Measurements from ENCODE around the gene HMCN2. TPM values are rescaled to one million over a fixed set of nuclear protein-coding genes. Genes with fewer than 3 reads are reported as not detected.
A peak's percentile ranks its signal among the peaks of the same experiment; 100 is the strongest.

HMCN2 gene
- polyA plus RNA-seq, 1 donor = 7.5 TPM

GRCh38 chr9:130458027-130458803 lies 192.7 kb downstream of the HMCN2 start:
- no peak for DNase-seq

DNA sequence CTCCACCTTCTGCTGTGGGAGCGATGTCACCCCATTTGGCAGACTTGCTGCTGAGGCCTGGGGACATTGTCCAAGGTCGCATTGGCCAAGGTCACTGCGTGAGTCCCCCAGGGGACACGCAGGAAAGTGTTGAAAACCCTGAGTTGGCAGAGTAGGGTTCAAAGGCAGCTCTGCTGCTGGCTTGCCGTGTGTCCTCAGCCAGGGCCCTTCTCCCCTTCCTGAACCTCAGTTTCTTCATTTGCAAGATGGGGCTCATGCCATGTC lies 193.2 kb downstream of the HMCN2 start:
- DNase-seq = no peak

DNA sequence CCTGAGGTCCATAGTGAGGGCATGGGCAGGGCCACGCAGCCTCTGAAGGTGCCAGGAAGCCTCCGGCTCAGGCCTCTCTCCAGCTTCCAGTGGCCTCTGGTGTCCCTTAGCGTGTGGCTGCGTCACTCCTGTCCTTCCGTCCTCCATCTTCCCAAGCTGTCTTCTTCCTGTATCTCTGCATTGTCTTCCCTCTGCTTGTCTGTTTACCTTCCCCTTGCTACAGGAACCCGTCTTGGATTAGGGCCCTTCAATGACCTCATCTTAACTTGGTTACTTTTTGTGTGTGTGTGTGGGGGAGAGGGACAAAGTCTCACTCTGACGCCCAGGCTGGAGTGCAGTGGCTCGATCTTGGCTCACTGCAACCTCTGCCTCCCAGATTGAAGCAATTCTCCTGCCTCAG lies 193.6 kb downstream of the HMCN2 start:
- no peak for DNase-seq

DNA sequence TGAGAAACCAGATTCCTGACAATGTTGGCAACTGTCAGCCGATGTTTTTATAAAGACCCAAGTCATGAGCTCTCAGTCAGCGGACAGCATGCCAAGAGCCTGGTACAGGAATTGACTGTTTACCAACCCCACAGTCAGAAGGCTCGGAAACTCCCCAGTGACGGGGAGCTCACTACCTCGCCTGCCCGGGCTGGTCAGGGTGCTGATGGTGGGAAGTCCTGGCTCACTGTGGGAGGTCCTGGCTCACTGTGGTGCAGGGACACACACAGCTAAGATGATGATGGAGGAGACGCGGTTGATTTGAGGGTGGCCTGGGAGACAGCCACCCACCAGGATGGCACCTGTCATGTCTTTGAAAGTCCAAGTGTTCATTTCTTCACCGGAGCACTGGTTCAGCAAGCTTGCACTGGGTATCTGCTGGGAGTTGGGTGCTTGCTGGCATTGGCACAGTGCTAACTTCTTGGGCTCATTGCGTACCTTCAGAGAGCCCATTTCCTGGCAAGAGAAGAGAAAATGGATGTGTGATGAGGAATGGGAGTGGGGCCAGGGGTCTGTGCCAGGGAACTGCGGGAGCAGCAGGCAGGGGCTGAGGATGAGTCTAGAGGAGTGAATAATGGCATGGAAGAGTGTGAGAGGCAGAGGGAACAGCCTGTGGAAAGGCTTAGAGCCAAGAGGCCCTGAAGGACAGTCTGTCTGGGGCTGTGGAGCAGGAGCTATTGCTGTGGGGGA lies 194.5 kb downstream of the HMCN2 start:
- no peak for DNase-seq

DNA sequence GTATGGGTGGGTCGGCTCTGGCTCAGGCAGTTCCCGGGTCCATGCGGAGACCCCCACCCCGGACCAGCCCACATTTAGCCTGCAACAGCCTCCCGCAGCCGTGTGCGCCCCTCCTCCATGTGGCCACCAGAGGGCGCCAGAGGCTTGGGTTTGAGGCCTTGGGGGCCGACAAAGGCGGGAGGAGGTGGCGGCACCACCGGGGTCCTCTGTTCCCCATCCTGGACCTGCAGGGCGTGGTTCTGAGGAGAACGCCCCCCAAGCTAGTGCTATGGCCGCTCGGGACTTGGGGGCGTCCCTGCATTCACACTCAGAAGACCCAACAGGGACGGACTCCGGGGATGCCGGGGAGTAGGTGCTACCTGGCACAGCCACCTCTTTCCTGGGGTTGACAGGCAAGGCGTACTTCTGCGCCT lies 195.7 kb downstream of the HMCN2 start:
- DNase-seq = peak; percentile 43

- DNase-seq = no peak
Measured at GRCh38 chr9:130461731-130462130, 196.2 kb downstream of the HMCN2 start.

DNA sequence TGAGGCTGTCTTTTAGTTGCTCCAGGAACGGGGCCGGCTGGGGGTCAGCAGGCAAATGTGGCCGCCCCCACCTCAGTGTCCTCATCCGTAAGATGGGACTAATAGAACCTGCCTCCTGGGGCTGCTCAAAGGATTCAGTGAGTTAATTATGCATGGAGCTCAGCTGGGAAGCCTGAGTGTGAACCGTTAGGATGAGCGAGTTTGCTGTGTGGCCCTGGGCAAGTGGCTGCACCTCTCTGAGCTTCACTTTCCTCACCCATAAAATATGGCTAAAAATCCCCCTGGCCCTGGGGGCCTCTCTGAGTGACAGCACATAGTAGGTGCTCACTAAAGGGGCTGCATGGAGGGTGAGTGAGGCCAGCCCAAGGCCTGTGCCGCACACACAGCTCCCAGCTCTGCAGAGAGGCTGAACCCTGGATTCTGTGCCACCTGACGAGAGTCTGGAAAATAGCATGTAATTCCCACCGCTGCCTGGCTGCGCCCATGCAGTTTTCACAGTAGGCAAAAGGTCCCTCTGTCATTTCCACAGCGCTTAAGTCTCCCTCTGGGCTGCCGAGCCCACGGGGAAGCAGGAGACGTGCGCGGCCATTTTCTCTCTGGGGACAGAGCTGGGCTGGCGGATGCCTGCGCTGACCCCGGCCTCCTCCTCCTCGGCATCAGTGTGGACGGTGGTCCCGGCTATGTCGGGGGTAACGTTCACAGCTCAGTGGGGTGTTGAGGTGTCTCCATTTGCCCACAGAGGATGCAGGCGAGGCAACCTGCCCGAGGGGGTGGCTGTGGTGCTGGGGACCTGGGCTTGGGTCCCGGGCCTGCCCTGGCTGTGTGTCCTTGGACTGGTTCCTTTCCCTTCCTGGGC lies 197.4 kb downstream of the HMCN2 start:
- no peak for DNase-seq

GRCh38 chr9:130463763-130464745 lies 198.5 kb downstream of the HMCN2 start:
- DNase-seq = no peak

DNA sequence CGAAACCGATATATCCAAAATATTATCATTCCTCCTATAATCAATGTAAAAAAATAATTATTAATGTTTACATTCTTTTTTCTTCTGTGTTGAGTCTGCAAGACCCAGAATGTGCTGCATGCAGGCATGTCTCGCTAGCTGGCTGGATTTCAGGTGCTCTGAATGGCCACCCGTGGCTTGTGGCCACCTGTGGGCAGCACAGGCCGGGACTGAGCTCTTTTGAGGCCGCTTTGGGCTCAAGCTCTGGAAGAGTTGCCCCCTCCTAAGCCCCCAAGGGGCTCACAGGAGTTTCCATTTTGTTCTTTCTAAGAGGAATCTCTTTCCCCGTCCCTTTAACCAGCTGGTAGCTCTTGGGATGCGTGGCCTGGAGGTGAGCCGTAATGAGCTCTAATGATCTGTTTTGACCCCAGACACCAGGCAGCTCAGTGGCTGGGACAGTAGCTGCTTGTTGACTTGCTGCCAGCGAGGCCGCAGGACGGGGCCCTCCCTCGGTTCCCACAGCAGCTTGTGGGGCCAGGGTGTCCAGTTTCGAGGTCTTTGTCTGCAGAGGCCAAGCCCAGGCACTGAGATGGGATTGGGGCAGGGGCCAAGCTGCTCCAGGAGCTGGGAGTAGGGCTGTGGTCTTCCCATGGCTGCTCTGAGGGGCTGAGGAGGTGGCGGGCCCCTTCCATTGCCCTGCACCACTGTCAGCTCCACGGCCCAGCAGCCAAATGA lies 200.0 kb downstream of the HMCN2 start:
- DNase-seq = no peak

DNA sequence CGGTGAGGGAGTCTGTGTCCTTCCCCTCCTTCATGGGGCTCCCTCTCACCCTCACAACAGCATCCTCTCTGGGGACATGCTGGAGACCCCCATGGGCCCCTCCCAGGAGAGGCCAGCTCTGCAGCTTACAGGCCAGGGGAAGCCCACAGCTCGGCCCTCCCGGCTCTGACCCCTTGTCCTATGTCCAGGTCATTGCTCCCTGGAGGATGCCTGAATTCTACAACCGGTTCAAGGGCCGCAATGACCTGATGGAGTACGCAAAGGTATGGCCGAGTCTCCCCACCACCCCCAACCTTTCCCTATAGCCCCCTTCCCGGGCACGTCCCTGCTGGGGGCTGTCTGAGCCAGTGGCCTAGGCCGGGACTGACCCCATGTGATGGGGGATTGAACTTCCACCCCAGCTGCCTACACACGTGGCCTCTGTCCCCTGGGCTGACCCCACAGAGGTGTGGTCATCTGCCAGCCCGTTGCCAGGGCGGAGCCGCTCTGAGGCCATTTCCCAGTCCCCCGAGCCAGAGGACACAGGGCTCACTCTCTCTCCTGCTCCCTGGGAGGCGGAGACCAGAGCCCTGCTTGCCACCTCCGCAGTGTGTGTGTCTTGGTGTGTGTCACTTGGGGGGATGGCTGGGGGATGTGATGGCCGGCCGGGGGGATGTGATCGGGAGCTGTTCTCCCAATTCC lies 201.1 kb downstream of the HMCN2 start:
- no peak for DNase-seq

- no peak for DNase-seq
Measured at GRCh38 chr9:130467316-130467715, 201.8 kb downstream of the HMCN2 start.

- DNase-seq = no peak
Measured at GRCh38 chr9:130468566-130468965, 203.0 kb downstream of the HMCN2 start.

GRCh38 chr9:130470269-130470668 lies 204.7 kb downstream of the HMCN2 start:
- DNase-seq = no peak

DNA sequence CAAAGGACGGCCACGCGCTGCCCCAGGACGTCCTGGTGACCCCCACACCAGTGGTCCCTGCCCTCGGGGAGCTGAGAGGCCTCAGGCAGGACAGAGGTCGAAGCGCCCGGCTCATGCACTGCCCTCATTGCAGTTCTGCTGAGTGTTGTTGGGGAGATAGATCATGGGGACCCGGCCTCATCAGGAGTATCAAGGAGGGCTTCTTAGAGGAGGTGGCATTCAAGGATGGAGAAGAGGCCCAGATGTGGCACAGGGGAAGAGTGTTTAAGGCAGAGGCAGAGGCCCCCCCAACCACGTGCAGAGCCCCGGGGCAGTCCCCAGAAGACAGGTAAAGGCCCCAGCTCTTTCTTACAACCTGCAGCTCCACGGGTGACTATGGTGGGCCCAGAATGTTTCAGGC lies 205.4 kb downstream of the HMCN2 start:
- no peak for DNase-seq

GRCh38 chr9:130471411-130472183 lies 206.0 kb downstream of the HMCN2 start:
- DNase-seq = no peak

DNA sequence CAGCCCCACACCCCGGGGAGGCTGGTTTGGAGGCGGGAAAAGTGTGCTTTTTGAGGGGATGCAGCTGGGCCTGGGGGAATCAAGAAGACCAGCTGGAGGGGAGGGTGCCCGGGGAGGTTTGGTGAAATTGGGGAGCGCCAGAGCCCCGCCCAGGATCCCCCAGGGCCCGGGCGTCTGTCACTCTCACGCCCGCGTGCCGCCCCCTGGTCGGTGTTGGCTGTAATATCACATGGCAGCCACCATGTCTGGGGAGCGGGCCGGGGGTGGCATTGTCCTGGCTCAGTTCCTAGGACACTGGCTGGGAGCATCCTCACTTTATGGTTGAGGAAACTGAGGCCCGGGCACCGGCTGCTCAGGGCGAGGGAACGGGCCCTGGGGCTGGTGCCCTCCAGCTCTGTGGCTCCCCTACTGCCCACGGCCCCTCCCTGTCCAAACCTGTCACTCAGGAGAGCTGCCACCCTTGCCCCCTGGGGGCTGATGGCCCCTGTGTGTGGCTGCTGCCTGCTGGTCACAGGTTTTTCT lies 206.7 kb downstream of the HMCN2 start:
- DNase-seq = no peak

DNA sequence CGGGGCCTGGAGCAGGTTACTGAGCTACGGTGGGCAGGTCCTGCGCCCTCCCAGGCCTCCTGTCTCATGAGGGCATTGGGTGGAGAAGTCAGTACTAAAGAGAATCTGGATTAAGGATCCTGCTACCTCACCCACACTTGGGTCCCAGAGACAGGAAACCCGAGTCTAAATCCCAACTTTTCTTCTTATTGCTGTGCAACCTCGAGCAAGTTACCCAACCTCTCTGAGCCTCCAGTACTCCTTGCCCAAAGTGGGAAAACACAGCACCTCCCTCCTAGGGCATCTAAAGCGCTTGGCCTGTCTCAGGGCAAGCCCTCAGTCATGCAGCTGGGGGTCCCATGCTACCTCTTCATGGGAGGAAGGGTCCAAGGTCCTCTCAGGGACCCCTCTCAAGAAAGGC lies 207.4 kb downstream of the HMCN2 start:
- no peak for DNase-seq

- no peak for DNase-seq
Measured at GRCh38 chr9:130473566-130473965, 208.0 kb downstream of the HMCN2 start.

DNA sequence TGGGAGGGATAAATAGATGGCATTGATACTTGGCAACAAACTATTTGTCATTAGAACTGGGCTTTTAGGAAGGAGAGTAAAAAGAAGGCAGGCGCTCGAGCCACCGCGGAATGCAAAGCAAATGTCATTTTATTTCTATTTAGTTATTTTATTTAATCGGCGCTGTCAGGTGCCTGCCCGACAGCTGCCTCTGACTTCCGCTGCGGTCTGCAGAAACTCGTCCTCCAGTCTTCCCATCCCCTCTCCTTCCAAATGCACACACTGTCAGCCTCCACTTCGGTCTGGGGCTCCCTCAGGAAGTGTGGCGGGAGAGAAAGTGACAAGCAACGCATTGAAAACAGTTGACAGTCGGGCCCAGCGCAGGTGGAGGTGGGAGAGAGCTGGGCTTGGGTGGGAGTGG lies 208.5 kb downstream of the HMCN2 start:
- no peak for DNase-seq

Data from hindlimb muscle (tissue), 1 donor.